SK-N-SH (cell line): Measurements from ENCODE around the gene SP100. TPM values are rescaled to one million over a fixed set of nuclear protein-coding genes. Genes with fewer than 3 reads are reported as not detected.

ENCODE experiments used
- CTCF ChIA-PET: fragments of 300-600, 350-600 bp; formaldehyde crosslinking; extraction: SDS; loops from one replicate; lab custom pipeline; 2021; lab: Yijun Ruan, JAX
- POLR2A ChIA-PET: fragments of 350-600 bp; sonication (Branson Sonifier 250); formaldehyde crosslinking; extraction: SDS; loops from one replicate; lab custom pipeline; 2020; ENCODE audit warnings: antibody characterized with exemption, inconsistent platforms; lab: Yijun Ruan, JAX
- DNase-seq: peaks from one replicate; pipeline ENCODE4 v3.0.0; 2012
- H2AFZ ChIP-seq: fragments of 200-600 bp; sonication (generic); 2 replicates; pipeline ENCODE4 v1.8.1; 2016; ENCODE audit warnings: antibody characterized with exemption, mild to moderate bottlenecking, low read depth
- H3F3A ChIP-seq: fragments of 200-600 bp; sonication (generic); replicated peaks from 2 replicates; pipeline ENCODE3; 2016; ENCODE audit warnings: antibody characterized with exemption, mild to moderate bottlenecking; ENCODE audit not compliant: insufficient read depth
- H3K27ac ChIP-seq, 2 experiments: fragments of 200-500 bp in 1 of 2; fragments of 200-600 bp in 1 of 2; sonication (Bioruptor generic) in 1 of 2; sonication (generic), shearing (Covaris generic) in 1 of 2; 2 replicates each; pipeline versions ENCODE4 v1.5.1 to v1.6.1; 2014 to 2016; ENCODE audit warnings: low read depth in 2 of 2, inconsistent platforms in 1 of 2, low read length in 1 of 2, mild to moderate bottlenecking in 1 of 2, mixed read lengths in 1 of 2
- H3K27me3 ChIP-seq: fragments of 200-600 bp; sonication (generic), shearing (Covaris generic); 2 replicates; pipeline ENCODE4 v1.6.1; 2016; ENCODE audit warnings: mixed run types; ENCODE audit not compliant: insufficient read depth
- H3K36me3 ChIP-seq, 2 experiments: fragments of 200-500 bp in 1 of 2; fragments of 200-600 bp in 1 of 2; sonication (Bioruptor generic) in 1 of 2; sonication (generic) in 1 of 2; replicated peaks in 1 of 2; 2 replicates each; pipeline versions ENCODE3 to v1.5.1; 2014 to 2016; ENCODE audit warnings: low read length in 1 of 2, mild to moderate bottlenecking in 1 of 2; ENCODE audit not compliant: insufficient read depth in 2 of 2, control insufficient read depth in 1 of 2
- H3K4me1 ChIP-seq, 2 experiments: fragments of 200-500 bp in 1 of 2; fragments of 200-600 bp in 1 of 2; sonication (Bioruptor generic) in 1 of 2; sonication (generic), shearing (Covaris generic) in 1 of 2; 2 replicates each; pipeline versions ENCODE4 v1.5.1 to v1.6.1; 2014 to 2016; ENCODE audit warnings: low read depth in 1 of 2, low read length in 1 of 2, mixed run types in 1 of 2; ENCODE audit not compliant: insufficient read depth in 2 of 2, control insufficient read depth in 1 of 2
- H3K4me2 ChIP-seq: fragments of 200-600 bp; sonication (generic), shearing (Covaris generic); 2 replicates; pipeline ENCODE4 v1.6.1; 2017; ENCODE audit warnings: mixed run types
- H3K4me3 ChIP-seq, 2 experiments: fragments of 200-500 bp in 1 of 2; fragments of 200-600 bp in 1 of 2; sonication (Bioruptor generic) in 1 of 2; sonication (generic), shearing (Covaris generic) in 1 of 2; 2 replicates each; pipeline versions ENCODE4 v1.5.1 to v1.8.1; 2014 to 2016; ENCODE audit warnings: low read depth in 2 of 2, inconsistent platforms in 1 of 2, low read length in 1 of 2, mild to moderate bottlenecking in 1 of 2, mixed read lengths in 1 of 2, moderate library complexity in 1 of 2
- H3K79me2 ChIP-seq: fragments of 200-600 bp; sonication (generic); 2 replicates; pipeline ENCODE4 v1.8.1; 2017; ENCODE audit warnings: mild to moderate bottlenecking; ENCODE audit not compliant: insufficient read depth
- H3K9ac ChIP-seq: fragments of 200-600 bp; sonication (generic); 2 replicates; pipeline ENCODE4 v1.6.1; 2017; ENCODE audit warnings: mixed run types
- H3K9me2 ChIP-seq: fragments of 200-600 bp; sonication (generic); 2 replicates; pipeline ENCODE4 v1.6.1; 2017; ENCODE audit warnings: mixed run types
- H3K9me3 ChIP-seq: fragments of 200-600 bp; sonication (generic); 2 replicates; pipeline ENCODE4 v1.6.1; 2017; ENCODE audit warnings: mixed run types, mild to moderate bottlenecking, moderate library complexity
- H4K20me1 ChIP-seq: fragments of 200-600 bp; sonication (generic); 2 replicates; pipeline ENCODE4 v1.6.1; 2017; ENCODE audit warnings: mild to moderate bottlenecking, mixed run types; ENCODE audit not compliant: insufficient read depth
- CTCF ChIP-seq: fragments of 200-600 bp; sonication (generic); IDR thresholded peaks from 2 replicates; pipeline ENCODE4 v1.6.1; 2017; ENCODE audit warnings: antibody characterized with exemption, mild to moderate bottlenecking, moderate library complexity
- ELF1 ChIP-seq: IDR thresholded peaks from 2 replicates; pipeline ENCODE4 v1.4.0; 2012
- FOXJ3 ChIP-seq: sonication (generic); formaldehyde crosslinking; IDR thresholded peaks from 2 replicates; pipeline ENCODE4 v1.5.1; 2020; ENCODE audit warnings: mild to moderate bottlenecking, missing genetic modification reagents
- FOXM1 ChIP-seq: IDR thresholded peaks from 2 replicates; pipeline ENCODE4 v1.4.0; 2012; ENCODE audit warnings: low read depth, mild to moderate bottlenecking
- IRF3 ChIP-seq: fragments of 150-350 bp; IDR thresholded peaks from 2 replicates; pipeline ENCODE4 v1.6.1; 2016; ENCODE audit warnings: mild to moderate bottlenecking, low read depth, low read length
- JUND ChIP-seq: IDR thresholded peaks from 2 replicates; pipeline ENCODE4 v1.4.0; 2012
- MXI1 ChIP-seq: IDR thresholded peaks from 2 replicates; pipeline ENCODE4 v1.6.1; 2012; ENCODE audit warnings: mild to moderate bottlenecking, low read depth, low read length, improper control_type of control experiment
- NFIC ChIP-seq: IDR thresholded peaks from 2 replicates; pipeline ENCODE4 v1.4.0; 2012; ENCODE audit warnings: borderline replicate concordance
- PBX3 ChIP-seq: IDR thresholded peaks from 2 replicates; pipeline ENCODE4; 2012
- POLR2AphosphoS5 ChIP-seq: IDR thresholded peaks from 2 replicates; pipeline ENCODE4 v1.6.1; 2012; ENCODE audit warnings: low read depth, low read length
- RAD21 ChIP-seq: IDR thresholded peaks from 2 replicates; pipeline ENCODE4 v1.6.1; 2012; ENCODE audit warnings: mild to moderate bottlenecking, low read length
- RCOR1 ChIP-seq: fragments of 150-350 bp; IDR thresholded peaks from 2 replicates; pipeline ENCODE4 v1.6.1; 2017; ENCODE audit warnings: antibody characterized with exemption, low read length
- RXRA ChIP-seq: IDR thresholded peaks from 2 replicates; pipeline ENCODE4 v1.4.0; 2012; ENCODE audit warnings: low read depth, mild to moderate bottlenecking, borderline replicate concordance
- YY1 ChIP-seq: IDR thresholded peaks from 2 replicates; pipeline ENCODE4 v1.4.0; 2012; ENCODE audit warnings: low read depth, mild to moderate bottlenecking
- ZBTB33 ChIP-seq: IDR thresholded peaks from 2 replicates; pipeline ENCODE4 v1.4.0; 2012; ENCODE audit warnings: low read depth, borderline replicate concordance
- WGBS: methylation state at CpG from one replicate; pipeline ENCODE4 v1.1.6; 2017; ENCODE audit warnings: low lambda C conversion rate; 5-methylcytosine and 5-hydroxymethylcytosine counted together
- polyA plus RNA-seq, 3 experiments: library from polyadenylated mRNA; depleted of rRNA; stranded (reverse); fragments of >200 nt; gene quantifications; 2 replicates each; pipeline ENCODE4 v1.2.3, GENCODE V29; 2012

Gene SP100
- polyA plus RNA-seq, 1 of the 3 experiments (the other 2 are of a cell fraction) = 38.1 TPM

- no peak overlapping the region for H2AFZ ChIP-seq
- no peak for TF ChIP-seq JUND
- TF ChIP-seq PBX3 = no peak
- no peak for TF ChIP-seq FOXM1
- TF ChIP-seq IRF3 = no peak
- H3F3A ChIP-seq = peaks cover 15% of the 10 kb centered on the region
- no peaks in the 10 kb centered on the region for H4K20me1 ChIP-seq
- H3K79me2 ChIP-seq = no peaks in the 10 kb centered on the region
- no peak overlapping the region for H3K27ac ChIP-seq
- 75% methylated on average over 7 of the region's 7 CpGs for WGBS
- no peak overlapping the region for H3K9ac ChIP-seq
- peaks cover 0 to 4% of the 10 kb centered on the region in 2 experiments; a peak in 3 of 4 replicates for H3K4me1 ChIP-seq
- ChIA-PET CTCF (no interaction called here), POLR2A (no interaction called here)
- H3K4me3 ChIP-seq = no peak overlapping the region
- H3K27me3 ChIP-seq = no peaks in the 10 kb centered on the region
- H3K36me3 ChIP-seq = peaks cover 16 to 30% of the 10 kb centered on the region in 2 experiments
- no peaks in the 10 kb centered on the region for H3K9me3 ChIP-seq
- no peak for DNase-seq
- no peak overlapping the region for H3K4me2 ChIP-seq
- no peaks in the 10 kb centered on the region for H3K9me2 ChIP-seq
Measured at GRCh38 chr2:230403746-230404145, 12.3 kb upstream of the SP100 start.

GRCh38 chr2:230405824-230406223 lies 10.2 kb upstream of the SP100 start:
- Histone ChIP-seq H3K36me3 (peaks cover 5 to 21% of the 10 kb centered on the region in 2 experiments), H3K4me3 (no peak overlapping the region), H3K27ac (no peak overlapping the region), H3K4me1 (peaks cover 0 to 7% of the 10 kb centered on the region in 2 experiments; a peak in 3 of 4 replicates), H3K27me3 (no peaks in the 10 kb centered on the region), H3K79me2 (no peaks in the 10 kb centered on the region), H3K9me2 (no peaks in the 10 kb centered on the region), H3K9ac (no peak overlapping the region)
- POLR2A ChIA-PET = no interaction called here
- CTCF ChIA-PET = no interaction called here
- 70% methylated on average over 3 of the region's 3 CpGs for WGBS
- DNase-seq = no peak
- TF ChIP-seq CTCF (no peak), ELF1 (no peak), JUND (no peak), RXRA (no peak), ZBTB33 (no peak), POLR2AphosphoS5 (no peak), RCOR1 (no peak), RAD21 (no peak), MXI1 (no peak), YY1 (no peak), PBX3 (no peak), NFIC (no peak), FOXJ3 (CRISPR knock-in tag) (no peak)
- TF ChIP-seq, all 33 proteins: peak for 0
- H4K20me1 ChIP-seq = no peaks in the 10 kb centered on the region
- H3F3A ChIP-seq = peaks cover 15% of the 10 kb centered on the region
- H3K4me2 ChIP-seq = no peak overlapping the region
- H2AFZ ChIP-seq = no peak overlapping the region
- H3K9me3 ChIP-seq = no peaks in the 10 kb centered on the region
